Inflammatory macrophage (primary cell): ENCODE data around the gene DAPP1.

Experiments
- DNase-seq, 2 donors: peaks; one replicate each; pipeline ENCODE4 v3.0.0-alpha.2; 2020 to 2022

DAPP1 gene

DNA sequence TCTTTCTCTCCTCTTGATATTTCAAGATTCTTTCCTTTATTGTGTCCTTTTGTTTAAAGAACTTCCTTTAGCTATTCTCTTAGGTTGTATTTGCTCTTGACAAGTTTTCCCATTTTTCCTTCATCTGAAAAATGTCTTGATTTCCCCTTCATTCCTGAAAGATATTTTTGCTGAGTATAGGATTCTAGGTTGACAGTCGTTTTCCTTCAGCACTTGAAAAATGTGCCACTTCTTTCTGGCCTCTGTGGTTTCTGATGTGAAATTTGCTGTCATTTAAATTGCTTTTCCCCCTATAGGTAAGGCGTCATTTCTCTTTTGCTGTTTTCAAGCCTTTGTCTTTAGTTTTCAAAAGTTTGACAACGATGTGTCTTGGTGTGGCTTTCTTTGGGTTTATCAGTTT is 100.9 kb downstream of the DAPP1 start:
- no peak for DNase-seq

DNA sequence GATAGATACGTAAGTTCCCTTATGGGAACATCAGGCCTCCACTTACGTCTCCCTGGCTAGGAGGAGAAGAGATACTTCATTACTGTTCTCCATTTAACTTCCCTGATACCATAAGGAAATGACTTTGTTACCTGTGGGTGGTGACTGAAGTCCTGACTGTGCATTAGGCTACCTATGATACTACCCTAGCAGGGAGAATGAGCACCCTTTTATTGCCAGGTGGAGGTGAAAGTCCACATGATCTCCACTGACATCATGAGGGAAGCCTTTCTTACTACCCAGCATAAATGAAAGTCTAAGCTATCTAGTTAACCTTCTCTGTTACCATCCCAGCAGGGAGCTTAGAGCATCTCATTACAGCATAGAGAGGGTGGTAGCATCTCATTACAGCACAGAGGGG is 102.0 kb downstream of the DAPP1 start:
- DNase-seq: no peak
